Neural progenitor cell (in vitro differentiated cells): ENCODE results near the gene CEP95. TPM values are rescaled to one million over a fixed set of nuclear protein-coding genes. Genes with fewer than 3 reads are reported as not detected.
"Not testable (repeated sequence)": the region's sequence is repeated elsewhere in the genome, so short reads cannot be mapped to it uniquely, and the experiment has no call there.

ENCODE experiments used
- DNase-seq: peaks from one replicate; pipeline ENCODE4 v3.0.0-alpha.2; 2016; ENCODE audit warnings: low spot score
- H2AFZ ChIP-seq: fragments of 200-600 bp; sonication (generic); replicated peaks from 2 replicates; pipeline ENCODE4 v1.6.1; 2016; ENCODE audit warnings: antibody characterized with exemption
- H3F3A ChIP-seq: fragments of 200-600 bp; sonication (generic); 2 replicates; pipeline ENCODE4 v1.6.1; 2016; ENCODE audit warnings: antibody characterized with exemption, low read depth
- H3K27ac ChIP-seq: fragments of 200-600 bp; sonication (generic); 2 replicates; pipeline ENCODE4 v1.5.1; 2016; ENCODE audit warnings: mild to moderate bottlenecking
- H3K27me3 ChIP-seq: fragments of 200-600 bp; sonication (generic); 2 replicates; pipeline ENCODE4 v1.6.1; 2016; ENCODE audit warnings: mild to moderate bottlenecking, moderate library complexity
- H3K36me3 ChIP-seq: fragments of 200-600 bp; sonication (generic); 2 replicates; pipeline ENCODE4 v1.5.1; 2016
- H3K4me1 ChIP-seq: fragments of 200-600 bp; sonication (generic); 2 replicates; pipeline ENCODE4 v1.6.1; 2016; ENCODE audit warnings: mixed run types
- H3K4me2 ChIP-seq: fragments of 200-600 bp; sonication (generic); 2 replicates; pipeline ENCODE4 v1.6.1; 2016
- H3K4me3 ChIP-seq: fragments of 200-600 bp; sonication (generic); 2 replicates; pipeline ENCODE4 v1.5.1; 2016
- H3K79me2 ChIP-seq: fragments of 200-600 bp; sonication (generic); 2 replicates; pipeline ENCODE4 v1.6.1; 2016; ENCODE audit warnings: low read depth
- H3K9ac ChIP-seq: fragments of 200-600 bp; sonication (generic); 2 replicates; pipeline ENCODE4 v1.6.1; 2016
- H3K9me3 ChIP-seq: fragments of 200-600 bp; sonication (generic); 2 replicates; pipeline ENCODE4 v1.5.1; 2016; ENCODE audit warnings: low read depth
- H4K20me1 ChIP-seq: fragments of 200-600 bp; sonication (generic); 2 replicates; pipeline ENCODE4 v1.6.1; 2016; ENCODE audit warnings: low read depth
- H3K27ac Mint-ChIP-seq: 3 replicates; pipeline ENCODE4 v1.8.0; 2021; ENCODE audit warnings: mixed read lengths
- H3K27me3 Mint-ChIP-seq: 2 replicates; pipeline ENCODE4 v1.8.0; 2022; ENCODE audit warnings: low read depth, mild to moderate bottlenecking, inconsistent platforms, moderate library complexity, mixed read lengths; ENCODE audit not compliant: insufficient read depth
- H3K36me3 Mint-ChIP-seq: 3 replicates; pipeline ENCODE4 v1.8.0; 2021; ENCODE audit warnings: mixed read lengths
- H3K4me1 Mint-ChIP-seq: 3 replicates; pipeline ENCODE4 v1.8.0; 2021; ENCODE audit warnings: mixed read lengths
- H3K4me3 Mint-ChIP-seq: 3 replicates; pipeline ENCODE4 v1.8.0; 2021; ENCODE audit warnings: mild to moderate bottlenecking, moderate library complexity, mixed read lengths
- H3K9me3 Mint-ChIP-seq: 3 replicates; pipeline ENCODE4 v1.8.0; 2020; ENCODE audit warnings: mixed read lengths
- CTCF ChIP-seq: fragments of 200-600 bp; sonication (generic); IDR thresholded peaks from 2 replicates; pipeline ENCODE4 v1.5.1; 2017; ENCODE audit warnings: antibody characterized with exemption, mild to moderate bottlenecking
- EZH2 ChIP-seq: fragments of 200-600 bp; sonication (generic); IDR thresholded peaks from 2 replicates; pipeline ENCODE4 v1.6.1; 2017; ENCODE audit warnings: antibody characterized with exemption, mild to moderate bottlenecking, moderate library complexity
- EZH2phosphoT487 ChIP-seq: fragments of 200-600 bp; sonication (generic); IDR thresholded peaks from 2 replicates; pipeline ENCODE4 v1.6.1; 2017; ENCODE audit warnings: antibody characterized with exemption
- total RNA-seq: library from RNA; depleted of rRNA; stranded (reverse); fragments of >200 nt; gene quantifications from 2 replicates; pipeline ENCODE4 v1.2.3, GENCODE V29; 2015; ENCODE audit warnings: low replicate concordance

The CEP95 gene
- total RNA-seq, 1 donor from 2014 or later = 76.9 TPM

GRCh38 chr17:64466019-64466735, 40.6 kb upstream of the CEP95 start:
- peaks cover 5% of the 10 kb centered on the region for H3K4me1 Mint-ChIP-seq
- peak; percentile 23 for DNase-seq

GRCh38 chr17:64466834-64467233, 39.9 kb upstream of the CEP95 start:
- not testable (repeated sequence) for H3K27ac Mint-ChIP-seq, H4K20me1 ChIP-seq, DNase-seq, H3K36me3 Mint-ChIP-seq, H3K79me2 ChIP-seq, H3K27me3 ChIP-seq, H3K4me1 Mint-ChIP-seq, H3K4me3 ChIP-seq, H3K27me3 Mint-ChIP-seq, H3K36me3 ChIP-seq, H3K4me2 ChIP-seq, H3K27ac ChIP-seq, H3K9me3 ChIP-seq, H3K4me3 Mint-ChIP-seq, H3K9me3 Mint-ChIP-seq, H2AFZ ChIP-seq, H3K9ac ChIP-seq
- H3F3A ChIP-seq = peaks cover 21% of the 10 kb centered on the region
- H3K4me1 ChIP-seq = peaks cover 10% of the 10 kb centered on the region

More at GRCh38 chr17:64466019-64466735, 40.6 kb upstream of the CEP95 start:
- H3K4me2 ChIP-seq = no peak overlapping the region
- H3K4me3 ChIP-seq = no peak overlapping the region
- H2AFZ ChIP-seq = peak overlapping the region; percentile 26
- H3K9me3 ChIP-seq = no peaks in the 10 kb centered on the region
- TF ChIP-seq CTCF (no peak), EZH2phosphoT487 (no peak), EZH2 (no peak)
- H3K9ac ChIP-seq = no peak overlapping the region
- Mint-ChIP-seq H3K4me3 (no peak overlapping the region), H3K27ac (no peak overlapping the region), H3K36me3 (no peaks in the 10 kb centered on the region), H3K9me3 (no peaks in the 10 kb centered on the region), H3K27me3 (peaks cover 4% of the 10 kb centered on the region)
- no peaks in the 10 kb centered on the region for H3K27me3 ChIP-seq
- no peaks in the 10 kb centered on the region for H4K20me1 ChIP-seq
- peaks cover 10% of the 10 kb centered on the region for H3K4me1 ChIP-seq
- peaks cover 15% of the 10 kb centered on the region for H3F3A ChIP-seq
- no peaks in the 10 kb centered on the region for H3K36me3 ChIP-seq
- no peak overlapping the region for H3K27ac ChIP-seq
- H3K79me2 ChIP-seq = no peaks in the 10 kb centered on the region

- H3K36me3 ChIP-seq = no peaks in the 10 kb centered on the region
- no peak overlapping the region for H2AFZ ChIP-seq
- Mint-ChIP-seq H3K36me3 (no peaks in the 10 kb centered on the region), H3K4me1 (peaks cover 5% of the 10 kb centered on the region), H3K27ac (no peak overlapping the region), H3K9me3 (no peaks in the 10 kb centered on the region), H3K4me3 (no peak overlapping the region), H3K27me3 (peaks cover 4% of the 10 kb centered on the region)
- no peak overlapping the region for H3K4me3 ChIP-seq
- no peaks in the 10 kb centered on the region for H4K20me1 ChIP-seq
- peak overlapping the region; percentile 35 for H3K4me2 ChIP-seq
- H3F3A ChIP-seq = peaks cover 21% of the 10 kb centered on the region
- no peaks in the 10 kb centered on the region for H3K79me2 ChIP-seq
- H3K9me3 ChIP-seq = no peaks in the 10 kb centered on the region
- TF ChIP-seq EZH2phosphoT487 = no peak
- no peak for TF ChIP-seq EZH2
- TF ChIP-seq CTCF = no peak
- DNase-seq = peak; percentile 77
- no peak overlapping the region for H3K9ac ChIP-seq
- peaks cover 10% of the 10 kb centered on the region for H3K4me1 ChIP-seq
- H3K27ac ChIP-seq = peak overlapping the region; percentile 68
- H3K27me3 ChIP-seq = no peaks in the 10 kb centered on the region
Measured at GRCh38 chr17:64470625-64471024, 36.2 kb upstream of the CEP95 start.

- no peaks in the 10 kb centered on the region for H3K27me3 ChIP-seq
- no peak for DNase-seq
- no peak overlapping the region for H2AFZ ChIP-seq
- Mint-ChIP-seq H3K4me1 (peaks cover 5% of the 10 kb centered on the region), H3K36me3 (no peaks in the 10 kb centered on the region), H3K9me3 (no peaks in the 10 kb centered on the region), H3K27ac (no peak overlapping the region), H3K4me3 (no peak overlapping the region), H3K27me3 (peaks cover under 1% of the 10 kb centered on the region)
- no peak overlapping the region for H3K4me2 ChIP-seq
- no peaks in the 10 kb centered on the region for H3K79me2 ChIP-seq
- no peaks in the 10 kb centered on the region for H3K9me3 ChIP-seq
- H3K4me3 ChIP-seq = no peak overlapping the region
- H3K9ac ChIP-seq = no peak overlapping the region
- TF ChIP-seq EZH2 (no peak), EZH2phosphoT487 (no peak), CTCF (no peak)
- H3K36me3 ChIP-seq = no peaks in the 10 kb centered on the region
- H3K27ac ChIP-seq = peak overlapping the region; percentile 68
- peaks cover 10% of the 10 kb centered on the region for H3K4me1 ChIP-seq
- peaks cover 21% of the 10 kb centered on the region for H3F3A ChIP-seq
- no peaks in the 10 kb centered on the region for H4K20me1 ChIP-seq
Measured at GRCh38 chr17:64471440-64471839, 35.3 kb upstream of the CEP95 start.
